ENCODE measurements around the gene DAZAP2.

- TF ChIP-seq MAX (IDR thresholded peaks at IDR 0.05) (no peak), CTCF (IDR thresholded peaks at IDR 0.05; ENCODE audit: low read depth, low read length, missing input control) (no peak), ATF3 (IDR thresholded peaks at IDR 0.05) (no peak), RAD21 (IDR thresholded peaks at IDR 0.05) (no peak), YY1 (IDR thresholded peaks at IDR 0.05) (no peak), TAF1 (conservative IDR thresholded peaks at IDR 0.05) (no peak), REST (IDR thresholded peaks at IDR 0.05) (no peak)
Observed at GRCh38 chr12:51225234-51225633, 13.4 kb upstream of the DAZAP2 start.
